ENCODE measurements around the gene ZNF672. TPM values are rescaled to one million over a fixed set of nuclear protein-coding genes. Genes with fewer than 3 reads are reported as not detected.

ZNF672 gene
- total RNA-seq, 1 experiment from 2014 or later, result 29.1 TPM

- no peak for DNase-seq
- Histone ChIP-seq H3K9me3 (no peaks in the 10 kb centered on the region), H3K27me3 (replicated peaks; ENCODE audit: control insufficient read depth, insufficient read depth, low read length) (no peaks in the 10 kb centered on the region), H3K4me1 (peaks cover under 1% of the 10 kb centered on the region; the same call in 1 of the 2 replicates), H3K36me3 (ENCODE audit: control insufficient read depth, insufficient read depth, low read length) (no peaks in the 10 kb centered on the region), H3K4me3 (ENCODE audit: low read depth, low read length) (no peak overlapping the region)
- ChIA-PET POLR2A (no interaction called here), CTCF (no interaction called here)
- no TSS peak for BruUV-seq (replicated peaks)
- TF ChIP-seq CTCF (IDR thresholded peaks at IDR 0.05; ENCODE audit: insufficient read depth in 1 of 2, low read depth in 1 of 2, low read length in 1 of 2, severe bottlenecking in 1 of 2, unreplicated experiment in 1 of 2), result no peak
- intact Hi-C loops (cut with micrococcal nuclease; ENCODE audit: unreplicated experiment), result no loop called here
- Mint-ChIP-seq H3K4me1 (ENCODE audit: low read depth, unreplicated experiment) (peaks cover 7% of the 10 kb centered on the region), H3K9me3 (ENCODE audit: unreplicated experiment) (no peaks in the 10 kb centered on the region), H3K4me3 (ENCODE audit: unreplicated experiment) (no peak overlapping the region), H3K27me3 (ENCODE audit: insufficient read depth, unreplicated experiment) (peaks cover 3% of the 10 kb centered on the region), H3K36me3 (ENCODE audit: insufficient read depth, unreplicated experiment) (no peaks in the 10 kb centered on the region), H3K27ac (ENCODE audit: unreplicated experiment) (no peak overlapping the region)
These were observed 6.2 kb upstream of the ZNF672 start for GRCh38 chr1:248831842-248832241.

- H3K4me3 Mint-ChIP-seq (ENCODE audit: unreplicated experiment), result no peak overlapping the region
- no peak for TF ChIP-seq CTCF (IDR thresholded peaks at IDR 0.05; ENCODE audit: insufficient read depth in 1 of 2, low read depth in 1 of 2, low read length in 1 of 2, severe bottlenecking in 1 of 2, unreplicated experiment in 1 of 2)
- no peak for DNase-seq
- ChIA-PET CTCF (no interaction called here), POLR2A (no interaction called here)
- no peaks in the 10 kb centered on the region for H3K27me3 ChIP-seq (replicated peaks; ENCODE audit: control insufficient read depth, insufficient read depth, low read length)
- intact Hi-C loops (cut with micrococcal nuclease; ENCODE audit: unreplicated experiment), result no loop called here
- H3K36me3 ChIP-seq (ENCODE audit: control insufficient read depth, insufficient read depth, low read length), result no peaks in the 10 kb centered on the region
- no TSS peak for BruUV-seq (replicated peaks)
- H3K27ac Mint-ChIP-seq (ENCODE audit: unreplicated experiment), result no peak overlapping the region
- H3K4me1 ChIP-seq, result no peaks in the 10 kb centered on the region
- peaks cover 17% of the 10 kb centered on the region for H3K36me3 Mint-ChIP-seq (ENCODE audit: insufficient read depth, unreplicated experiment)
- H3K4me1 Mint-ChIP-seq (ENCODE audit: low read depth, unreplicated experiment), result no peaks in the 10 kb centered on the region
- peaks cover 3% of the 10 kb centered on the region for H3K27me3 Mint-ChIP-seq (ENCODE audit: insufficient read depth, unreplicated experiment)
- no peak overlapping the region for H3K4me3 ChIP-seq (ENCODE audit: low read depth, low read length)
- no peaks in the 10 kb centered on the region for H3K9me3 ChIP-seq
- H3K9me3 Mint-ChIP-seq (ENCODE audit: unreplicated experiment), result no peaks in the 10 kb centered on the region
These were observed 3.6 kb upstream of the ZNF672 start for GRCh38 chr1:248834343-248834940.

DNA sequence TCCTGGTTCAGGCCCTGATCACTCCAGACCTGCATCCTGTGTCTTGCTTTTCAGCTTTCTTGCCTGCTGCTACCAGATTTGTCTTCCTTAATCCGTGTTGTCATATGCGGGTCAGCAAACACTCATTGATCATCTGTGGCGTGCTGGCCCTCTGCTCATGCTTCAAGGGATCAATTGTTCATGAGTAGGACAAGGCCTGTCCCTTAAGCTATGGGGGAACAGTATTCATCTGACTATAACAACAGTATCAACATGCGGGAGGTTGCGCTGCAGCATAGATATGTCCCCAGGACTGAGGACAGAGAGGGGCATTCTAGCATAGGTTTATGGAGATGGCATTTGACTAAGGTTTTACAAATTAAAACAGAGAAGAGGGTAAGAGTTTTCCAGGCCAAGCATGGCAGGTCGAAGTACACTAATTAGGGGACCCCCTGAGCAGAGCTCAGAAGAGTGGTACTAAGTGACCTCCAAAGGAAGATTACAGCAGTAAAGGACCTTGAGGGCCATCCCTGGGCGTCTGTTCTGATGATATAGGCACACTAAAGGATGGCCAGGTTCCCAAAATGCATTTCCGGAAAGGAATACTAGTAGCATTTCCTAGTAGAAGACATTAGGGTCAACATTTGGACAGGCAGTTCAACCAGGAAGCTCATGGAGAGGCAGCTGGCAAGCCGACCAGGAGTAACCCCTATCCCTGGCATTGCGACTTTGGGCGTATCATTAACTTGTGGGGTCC lies 811 bp upstream of the ZNF672 start:
- TSS peak; percentile 83 for BruUV-seq (replicated peaks)
- Histone ChIP-seq H3K4me1 (no peaks in the 10 kb centered on the region), H3K4me3 (ENCODE audit: low read depth, low read length) (peak overlapping the region; percentile 87), H3K27me3 (replicated peaks; ENCODE audit: control insufficient read depth, insufficient read depth, low read length) (no peaks in the 10 kb centered on the region), H3K36me3 (ENCODE audit: control insufficient read depth, insufficient read depth, low read length) (no peaks in the 10 kb centered on the region), H3K9me3 (no peaks in the 10 kb centered on the region)
- Mint-ChIP-seq H3K36me3 (ENCODE audit: insufficient read depth, unreplicated experiment) (peaks cover 23% of the 10 kb centered on the region), H3K9me3 (ENCODE audit: unreplicated experiment) (no peaks in the 10 kb centered on the region), H3K27ac (ENCODE audit: unreplicated experiment) (no peak overlapping the region), H3K27me3 (ENCODE audit: insufficient read depth, unreplicated experiment) (peaks cover 3% of the 10 kb centered on the region), H3K4me1 (ENCODE audit: low read depth, unreplicated experiment) (no peaks in the 10 kb centered on the region), H3K4me3 (ENCODE audit: unreplicated experiment) (no peak overlapping the region)
- ChIA-PET CTCF (interaction anchor here (0.6 to 2.8 kb wide), 4 partner anchors 10 to 86 kb away, joined by 5 to 46 read pairs (median 12); partner anchors contain the start of genes SH3BP5L and ZNF692), POLR2A (interaction anchor here (0.6 to 3.4 kb wide), 7 partner anchors 11 to 70 kb away, joined by 3 to 57 read pairs (median 9); partner anchors contain the start of genes SH3BP5L and ZNF692)
- intact Hi-C loops (cut with micrococcal nuclease; ENCODE audit: unreplicated experiment), result no loop called here
- TF ChIP-seq CTCF (IDR thresholded peaks at IDR 0.05; ENCODE audit: insufficient read depth in 1 of 2, low read depth in 1 of 2, low read length in 1 of 2, severe bottlenecking in 1 of 2, unreplicated experiment in 1 of 2), result no peak
- DNase-seq, result no peak

Measured in Caco-2 (cell line).